ENCODE data around the gene FRMD5. TPM values are rescaled to one million over a fixed set of nuclear protein-coding genes. Genes with fewer than 3 reads are reported as not detected.
A peak's percentile ranks its signal among the peaks of the same experiment; 100 is the strongest.
"Not testable (repeated sequence)": the region's sequence is repeated elsewhere in the genome, so short reads cannot be mapped to it uniquely, and the experiment has no call there.

The FRMD5 gene
- total RNA-seq, 1 donor from 2014 or later: 0.54 TPM

DNA sequence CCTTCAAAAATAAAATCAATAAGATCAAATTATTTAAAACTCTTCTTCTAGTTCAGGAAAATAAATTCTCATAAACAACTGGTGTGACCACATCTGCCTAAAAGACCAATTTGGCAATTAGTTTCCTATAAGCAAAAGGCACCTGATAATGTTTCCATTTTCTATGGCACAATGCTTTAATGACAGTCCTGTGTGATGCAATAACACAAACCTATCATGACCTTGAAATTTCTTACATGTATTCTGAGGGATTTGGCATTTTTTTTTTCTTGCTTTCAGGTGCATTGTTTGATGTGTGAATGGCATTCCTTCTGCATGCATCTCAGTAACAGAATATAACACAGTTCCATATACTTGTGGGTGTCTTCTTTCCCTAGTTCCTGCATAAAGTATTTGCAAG, 32.5 kb upstream of the FRMD5 start:
- no peak for DNase-seq (ENCODE audit: low spot score)
- H3K4me1 Mint-ChIP-seq (ENCODE audit: unreplicated experiment): peaks cover 4% of the 10 kb centered on the region
- TF ChIP-seq, protein P1, sequence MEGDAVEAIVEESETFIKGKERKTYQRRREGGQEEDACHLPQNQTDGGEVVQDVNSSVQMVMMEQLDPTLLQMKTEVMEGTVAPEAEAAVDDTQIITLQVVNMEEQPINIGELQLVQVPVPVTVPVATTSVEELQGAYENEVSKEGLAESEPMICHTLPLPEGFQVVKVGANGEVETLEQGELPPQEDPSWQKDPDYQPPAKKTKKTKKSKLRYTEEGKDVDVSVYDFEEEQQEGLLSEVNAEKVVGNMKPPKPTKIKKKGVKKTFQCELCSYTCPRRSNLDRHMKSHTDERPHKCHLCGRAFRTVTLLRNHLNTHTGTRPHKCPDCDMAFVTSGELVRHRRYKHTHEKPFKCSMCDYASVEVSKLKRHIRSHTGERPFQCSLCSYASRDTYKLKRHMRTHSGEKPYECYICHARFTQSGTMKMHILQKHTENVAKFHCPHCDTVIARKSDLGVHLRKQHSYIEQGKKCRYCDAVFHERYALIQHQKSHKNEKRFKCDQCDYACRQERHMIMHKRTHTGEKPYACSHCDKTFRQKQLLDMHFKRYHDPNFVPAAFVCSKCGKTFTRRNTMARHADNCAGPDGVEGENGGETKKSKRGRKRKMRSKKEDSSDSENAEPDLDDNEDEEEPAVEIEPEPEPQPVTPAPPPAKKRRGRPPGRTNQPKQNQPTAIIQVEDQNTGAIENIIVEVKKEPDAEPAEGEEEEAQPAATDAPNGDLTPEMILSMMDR (IDR thresholded peaks at IDR 0.05; ENCODE audit: unreplicated experiment): no peak
- no peak overlapping the region for H3K27ac Mint-ChIP-seq (ENCODE audit: unreplicated experiment)
- H3K36me3 Mint-ChIP-seq (ENCODE audit: low read depth, unreplicated experiment): no peaks in the 10 kb centered on the region
- H3K9me3 Mint-ChIP-seq (ENCODE audit: unreplicated experiment): no peaks in the 10 kb centered on the region
- no peak overlapping the region for H3K4me3 Mint-ChIP-seq (ENCODE audit: unreplicated experiment)
- H3K27me3 Mint-ChIP-seq (ENCODE audit: unreplicated experiment): no peaks in the 10 kb centered on the region

DNA sequence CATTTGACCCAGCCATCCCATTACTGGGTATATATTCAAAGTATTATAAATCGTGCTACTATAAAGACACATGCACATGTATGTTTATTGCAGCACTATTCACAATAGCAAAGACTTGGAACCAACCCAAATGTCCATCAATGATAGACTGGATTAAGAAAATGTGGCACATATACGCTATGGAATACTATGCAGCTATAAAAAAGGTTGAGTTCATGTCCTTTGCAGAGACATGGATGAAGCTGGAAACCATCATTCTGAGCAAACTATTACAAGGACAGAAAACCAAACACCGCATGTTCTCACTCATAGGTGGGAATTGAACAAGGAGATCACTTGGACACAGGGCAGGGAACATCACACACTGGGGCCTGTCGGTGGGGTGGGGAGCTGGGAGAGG, 31.9 kb upstream of the FRMD5 start:
- DNase-seq (ENCODE audit: low spot score); H3K36me3 Mint-ChIP-seq (ENCODE audit: low read depth, unreplicated experiment); H3K4me3 Mint-ChIP-seq (ENCODE audit: unreplicated experiment): not testable (repeated sequence)

DNA sequence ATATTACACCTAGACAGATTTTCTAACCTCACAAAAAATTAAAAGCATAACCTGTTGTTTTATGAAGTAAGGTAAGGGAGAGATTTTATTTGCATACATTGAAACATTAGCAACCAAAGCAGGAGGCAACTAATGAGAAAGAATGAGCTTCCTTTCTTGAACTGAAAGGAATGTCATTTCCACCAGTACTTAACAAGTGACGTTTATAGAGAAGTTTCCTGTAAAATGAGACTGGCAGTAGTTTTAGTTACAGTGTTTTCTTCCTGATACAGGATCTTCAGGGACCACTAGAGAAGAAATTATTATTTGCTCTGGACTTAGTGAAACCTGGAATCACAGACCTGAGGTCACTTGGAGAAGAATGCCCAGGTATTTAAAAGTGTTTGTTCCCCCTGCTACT, 27.4 kb upstream of the FRMD5 start:
- H3K36me3 Mint-ChIP-seq (ENCODE audit: low read depth, unreplicated experiment): no peaks in the 10 kb centered on the region
- TF ChIP-seq, protein P1 (IDR thresholded peaks at IDR 0.05; ENCODE audit: unreplicated experiment): no peak
- peak overlapping the region; percentile 88 for H3K27ac Mint-ChIP-seq (ENCODE audit: unreplicated experiment)
- H3K27me3 Mint-ChIP-seq (ENCODE audit: unreplicated experiment): peaks cover 2% of the 10 kb centered on the region
- no peaks in the 10 kb centered on the region for H3K9me3 Mint-ChIP-seq (ENCODE audit: unreplicated experiment)
- peaks cover 11% of the 10 kb centered on the region for H3K4me1 Mint-ChIP-seq (ENCODE audit: unreplicated experiment)
- H3K4me3 Mint-ChIP-seq (ENCODE audit: unreplicated experiment): no peak overlapping the region
- DNase-seq (ENCODE audit: low spot score): no peak

More for the DNA sequence above, 31.9 kb upstream of the FRMD5 start:
- H3K4me1 Mint-ChIP-seq (ENCODE audit: unreplicated experiment); H3K27ac Mint-ChIP-seq (ENCODE audit: unreplicated experiment); H3K9me3 Mint-ChIP-seq (ENCODE audit: unreplicated experiment); H3K27me3 Mint-ChIP-seq (ENCODE audit: unreplicated experiment): not testable (repeated sequence)

DNA sequence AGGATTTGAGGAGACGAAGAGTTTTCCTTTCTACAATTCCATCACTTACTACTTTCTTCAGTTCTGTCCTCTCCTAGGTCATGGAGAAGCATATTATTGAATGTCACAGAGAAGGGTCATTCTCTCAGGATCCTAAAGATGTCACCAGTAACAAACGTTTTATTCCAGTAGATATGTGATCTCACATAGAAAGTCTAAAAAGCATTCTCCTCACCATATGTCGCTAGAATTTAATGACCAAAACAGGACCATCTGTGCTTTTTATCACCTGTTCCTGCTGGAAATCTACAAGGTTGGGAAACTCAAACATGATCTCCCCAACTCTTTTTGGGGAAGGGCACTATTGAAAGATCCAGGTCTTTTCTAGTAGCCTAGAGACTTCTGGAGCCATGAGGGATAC, 24.0 kb upstream of the FRMD5 start:
- TF ChIP-seq, protein P1 (IDR thresholded peaks at IDR 0.05; ENCODE audit: unreplicated experiment): no peak
- H3K4me1 Mint-ChIP-seq (ENCODE audit: unreplicated experiment): peaks cover 11% of the 10 kb centered on the region
- H3K27me3 Mint-ChIP-seq (ENCODE audit: unreplicated experiment): peaks cover 5% of the 10 kb centered on the region
- no peaks in the 10 kb centered on the region for H3K9me3 Mint-ChIP-seq (ENCODE audit: unreplicated experiment)
- no peaks in the 10 kb centered on the region for H3K36me3 Mint-ChIP-seq (ENCODE audit: low read depth, unreplicated experiment)
- DNase-seq (ENCODE audit: low spot score): no peak
- H3K4me3 Mint-ChIP-seq (ENCODE audit: unreplicated experiment): no peak overlapping the region
- no peak overlapping the region for H3K27ac Mint-ChIP-seq (ENCODE audit: unreplicated experiment)

DNA sequence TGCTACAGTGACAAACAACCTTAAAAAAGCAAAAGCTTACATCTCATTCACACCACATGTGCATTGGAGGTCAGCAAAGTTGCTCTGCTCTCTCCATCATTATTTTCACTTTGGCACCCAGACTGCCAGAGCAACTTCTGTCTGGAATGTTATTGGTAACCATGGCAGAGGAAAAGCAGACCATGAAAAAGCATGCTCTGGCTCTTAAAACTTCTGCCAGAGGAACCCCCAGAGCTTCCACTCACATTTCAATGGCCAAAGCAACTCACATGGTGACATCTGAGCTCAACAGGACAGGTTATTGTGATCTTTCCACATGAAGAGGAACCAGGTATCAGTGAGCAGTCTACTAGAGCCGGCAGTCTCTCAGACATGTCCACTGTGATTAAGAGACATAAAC, 21.9 kb upstream of the FRMD5 start:
- Mint-ChIP-seq H3K27me3 (ENCODE audit: unreplicated experiment) (peaks cover 7% of the 10 kb centered on the region), H3K27ac (ENCODE audit: unreplicated experiment) (no peak overlapping the region), H3K4me3 (ENCODE audit: unreplicated experiment) (no peak overlapping the region), H3K9me3 (ENCODE audit: unreplicated experiment) (no peaks in the 10 kb centered on the region), H3K36me3 (ENCODE audit: low read depth, unreplicated experiment) (no peaks in the 10 kb centered on the region), H3K4me1 (ENCODE audit: unreplicated experiment) (peaks cover 2% of the 10 kb centered on the region)
- TF ChIP-seq, protein P1 (IDR thresholded peaks at IDR 0.05; ENCODE audit: unreplicated experiment): no peak
- no peak for DNase-seq (ENCODE audit: low spot score)

DNA sequence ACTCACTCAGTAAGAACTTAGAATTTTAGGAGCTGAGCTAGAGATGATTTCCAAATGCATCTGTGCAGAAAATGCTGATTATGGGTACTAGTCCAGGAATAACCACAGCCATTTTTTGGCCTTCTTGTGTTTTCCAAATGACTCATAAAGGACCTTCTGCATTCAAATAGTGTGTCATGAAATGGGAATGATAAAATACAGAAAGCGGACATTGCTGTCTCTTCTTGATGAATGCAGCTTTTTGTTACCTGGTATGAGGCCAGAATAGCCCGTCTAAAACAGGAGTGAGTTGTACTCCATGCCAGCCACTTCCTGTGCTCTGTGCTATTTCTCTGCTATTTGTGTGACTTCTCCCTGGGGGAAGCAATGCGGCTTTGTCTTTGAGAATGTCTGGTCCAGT, 20.5 kb upstream of the FRMD5 start:
- Mint-ChIP-seq H3K4me3 (ENCODE audit: unreplicated experiment) (no peak overlapping the region), H3K36me3 (ENCODE audit: low read depth, unreplicated experiment) (no peaks in the 10 kb centered on the region), H3K27me3 (ENCODE audit: unreplicated experiment) (peaks cover 5% of the 10 kb centered on the region), H3K4me1 (ENCODE audit: unreplicated experiment) (peaks cover 2% of the 10 kb centered on the region), H3K9me3 (ENCODE audit: unreplicated experiment) (no peaks in the 10 kb centered on the region), H3K27ac (ENCODE audit: unreplicated experiment) (no peak overlapping the region)
- no peak for DNase-seq (ENCODE audit: low spot score)
- TF ChIP-seq, protein P1 (IDR thresholded peaks at IDR 0.05; ENCODE audit: unreplicated experiment): no peak
